H9 (cell line): Measurements from ENCODE around the gene ST8SIA6. TPM values are rescaled to one million over a fixed set of nuclear protein-coding genes. Genes with fewer than 3 reads are reported as not detected.

Experiments
- DNase-seq: peaks from one replicate; pipeline ENCODE4 v3.0.0-alpha.2; 2017
- H2AFZ ChIP-seq: one replicate; pipeline ENCODE4 v1.6.1; 2013; ENCODE audit warnings: mild to moderate bottlenecking, low read length, control low read depth, moderate library complexity
- H2AK5ac ChIP-seq: 2 replicates; pipeline ENCODE4 v1.6.1; 2013; ENCODE audit warnings: low read length, control low read depth, mixed read lengths; ENCODE audit not compliant: insufficient read length
- H2BK120ac ChIP-seq: one replicate; pipeline ENCODE4 v1.6.1; 2013; ENCODE audit warnings: low read depth, mild to moderate bottlenecking, low read length, control low read depth, inconsistent platforms; ENCODE audit not compliant: poor library complexity, severe bottlenecking
- H2BK12ac ChIP-seq: 2 replicates; pipeline ENCODE4 v1.6.1; 2013; ENCODE audit warnings: low read length, control low read depth, mixed read lengths, low read depth; ENCODE audit not compliant: insufficient read length
- H2BK15ac ChIP-seq: 2 replicates; pipeline ENCODE4 v1.6.1; 2013; ENCODE audit warnings: low read depth, low read length, control low read depth
- H2BK20ac ChIP-seq: one replicate; pipeline ENCODE4 v1.6.1; 2013; ENCODE audit warnings: low read depth, mild to moderate bottlenecking, low read length, control low read depth, inconsistent platforms; ENCODE audit not compliant: poor library complexity, severe bottlenecking
- H2BK5ac ChIP-seq: 2 replicates; pipeline ENCODE4 v1.6.1; 2013; ENCODE audit warnings: low read length, control low read depth, mixed read lengths; ENCODE audit not compliant: insufficient read length
- H3K14ac ChIP-seq: 2 replicates; pipeline ENCODE4 v1.6.1; 2013; ENCODE audit warnings: low read length, control low read depth; ENCODE audit not compliant: insufficient read depth
- H3K18ac ChIP-seq: 2 replicates; pipeline ENCODE4 v1.6.1; 2013; ENCODE audit warnings: low read depth, mild to moderate bottlenecking, mixed read lengths, low read length, control low read depth; ENCODE audit not compliant: insufficient read length
- H3K23ac ChIP-seq: 2 replicates; pipeline ENCODE4 v1.6.1; 2013; ENCODE audit warnings: low read length, control low read depth, mixed read lengths, low read depth; ENCODE audit not compliant: insufficient read length
- H3K23me2 ChIP-seq: 2 replicates; pipeline ENCODE4 v1.6.1; 2013; ENCODE audit warnings: low read depth, mild to moderate bottlenecking, mixed read lengths, low read length, control low read depth; ENCODE audit not compliant: insufficient read length, poor library complexity, severe bottlenecking
- H3K27ac ChIP-seq: 2 replicates; pipeline ENCODE4 v1.5.1; 2013; ENCODE audit warnings: low read length, control low read depth, mixed read lengths, low read depth; ENCODE audit not compliant: insufficient read length
- H3K27me3 ChIP-seq: 2 replicates; pipeline ENCODE4 v1.6.1; 2013; ENCODE audit warnings: low read length, control low read depth, inconsistent platforms; ENCODE audit not compliant: insufficient read depth
- H3K4ac ChIP-seq: 2 replicates; pipeline ENCODE4 v1.6.1; 2013; ENCODE audit warnings: low read depth, mild to moderate bottlenecking, control low read depth, inconsistent platforms, low read length, moderate library complexity
- H3K4me1 ChIP-seq: 2 replicates; pipeline ENCODE4 v1.6.1; 2013; ENCODE audit warnings: low read length, control low read depth, inconsistent platforms; ENCODE audit not compliant: insufficient read depth
- H3K4me2 ChIP-seq: 2 replicates; pipeline ENCODE4 v1.6.1; 2013; ENCODE audit warnings: low read length, control low read depth, mixed read lengths; ENCODE audit not compliant: insufficient read length, insufficient read depth
- H3K56ac ChIP-seq: 2 replicates; pipeline ENCODE4 v1.6.1; 2013; ENCODE audit warnings: low read depth, mild to moderate bottlenecking, mixed read lengths, low read length, control low read depth; ENCODE audit not compliant: insufficient read length
- H3K79me1 ChIP-seq: 2 replicates; pipeline ENCODE4 v1.6.1; 2013; ENCODE audit warnings: low read depth, mild to moderate bottlenecking, moderate library complexity, low read length, control low read depth, inconsistent platforms; ENCODE audit not compliant: insufficient read depth, poor library complexity, severe bottlenecking
- H3K79me2 ChIP-seq: 2 replicates; pipeline ENCODE4 v1.6.1; 2013; ENCODE audit warnings: low read length, control low read depth, inconsistent platforms; ENCODE audit not compliant: insufficient read depth
- H3K9ac ChIP-seq: 2 replicates; pipeline ENCODE4 v1.6.1; 2013; ENCODE audit warnings: low read length, control low read depth, mixed read lengths; ENCODE audit not compliant: insufficient read length; ENCODE audit errors: extremely low read depth
- H3K9me3 ChIP-seq: one replicate; pipeline ENCODE4 v1.6.1; 2013; ENCODE audit warnings: low read depth, low read length, inconsistent platforms; ENCODE audit not compliant: control insufficient read depth
- H3T11ph ChIP-seq: one replicate; pipeline ENCODE4 v1.6.1; 2013; ENCODE audit warnings: mild to moderate bottlenecking, low read length, control low read depth, inconsistent platforms
- H4K20me1 ChIP-seq: one replicate; pipeline ENCODE4 v1.6.1; 2013; ENCODE audit not compliant: control insufficient read depth, insufficient read length, insufficient read depth
- H4K5ac ChIP-seq: 2 replicates; pipeline ENCODE4 v1.6.1; 2013; ENCODE audit warnings: low read depth, mild to moderate bottlenecking, mixed read lengths, low read length, control low read depth; ENCODE audit not compliant: insufficient read length
- H4K8ac ChIP-seq: replicated peaks from 2 replicates; pipeline ENCODE4 v1.6.1; 2013; ENCODE audit warnings: low read length, control low read depth, mixed read lengths, low read depth; ENCODE audit not compliant: insufficient read length
- H4K91ac ChIP-seq: 2 replicates; pipeline ENCODE4 v1.6.1; 2013; ENCODE audit warnings: low read depth, mild to moderate bottlenecking, moderate library complexity, mixed read lengths, low read length, control low read depth; ENCODE audit not compliant: insufficient read length
- H3K27ac Mint-ChIP-seq, 3 experiments: 2 replicates in 2 of 3; 3 replicates in 1 of 3; pipeline ENCODE4 v1.8.0; 2020 to 2021; ENCODE audit warnings: mixed read lengths in 3 of 3, mild to moderate bottlenecking in 1 of 3, moderate library complexity in 1 of 3
- H3K27me3 Mint-ChIP-seq: 2 replicates; pipeline ENCODE4 v1.8.0; 2021; ENCODE audit warnings: low read depth, mild to moderate bottlenecking, moderate library complexity, mixed read lengths
- H3K36me3 Mint-ChIP-seq, 3 experiments: 2 replicates in 2 of 3; 3 replicates in 1 of 3; pipeline ENCODE4 v1.8.0; 2020 to 2021; ENCODE audit warnings: low read depth in 3 of 3, mixed read lengths in 3 of 3; ENCODE audit not compliant: insufficient read depth in 1 of 3
- H3K4me1 Mint-ChIP-seq, 2 experiments: 2 replicates each; pipeline ENCODE4 v1.8.0; 2020; ENCODE audit warnings: mixed read lengths in 2 of 2
- H3K4me3 Mint-ChIP-seq, 2 experiments: 2 replicates in 1 of 2; 3 replicates in 1 of 2; pipeline ENCODE4 v1.8.0; 2020 to 2021; ENCODE audit warnings: mild to moderate bottlenecking in 2 of 2, mixed read lengths in 2 of 2, moderate library complexity in 1 of 2
- H3K9me3 Mint-ChIP-seq, 2 experiments: 2 replicates in 1 of 2; 3 replicates in 1 of 2; pipeline ENCODE4 v1.8.0; 2020; ENCODE audit warnings: mild to moderate bottlenecking in 2 of 2, mixed read lengths in 2 of 2, moderate library complexity in 1 of 2
- WGBS: extraction: QIAGEN DNeasy Blood & Tissue Kit; methylation state at CpG from one replicate; pipeline ENCODE4 v1.1.7; 2013; ENCODE audit warnings: missing lambda C conversion rate, low lambda C conversion rate, mixed read lengths; ENCODE audit not compliant: insufficient read length; ENCODE audit errors: extremely low coverage; 5-methylcytosine and 5-hydroxymethylcytosine counted together
- total RNA-seq: library from RNA; stranded (reverse); gene quantifications from 2 replicates; pipeline ENCODE4 v1.2.1, GENCODE V29; 2021
- TF ChIP-seq, protein P1 (sequence below): fragments of 200-600 bp; sonication (generic); conservative IDR thresholded peaks from 3 replicates; pipeline ENCODE4 v1.8.0; 2021; ENCODE audit warnings: antibody characterized with exemption, mild to moderate bottlenecking

Gene ST8SIA6
- total RNA-seq, 1 experiment from 2014 or later = 0.37 TPM

DNA sequence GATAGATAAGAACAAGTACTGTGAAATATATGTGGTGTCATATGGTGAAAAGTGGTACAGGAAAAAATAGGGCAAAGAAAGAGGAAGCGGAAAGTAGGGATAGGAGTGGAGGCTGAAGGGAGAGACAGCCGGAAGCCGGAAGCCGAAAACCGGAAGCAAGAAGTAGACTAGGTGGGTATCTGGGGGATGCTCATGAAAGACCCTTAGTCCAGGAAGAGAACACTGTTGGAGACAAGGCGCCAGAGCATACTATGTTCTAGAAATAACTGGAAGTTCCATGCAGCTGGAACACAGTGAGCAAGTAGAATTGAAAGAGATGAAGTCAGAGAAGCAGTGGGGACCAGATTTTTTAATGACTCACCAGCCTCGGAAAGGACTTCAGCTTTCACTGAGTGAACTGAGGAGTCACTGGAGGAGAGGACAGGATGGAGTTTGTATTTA, 22.5 kb downstream of the ST8SIA6 start:
- H4K5ac ChIP-seq = no peak overlapping the region
- 0 out of 2 replicates have a peak, but pooled peaks cover 3% of the 10 kb centered on the region for H3K4me1 ChIP-seq
- no peak overlapping the region for H3K27ac ChIP-seq
- H3K23me2 ChIP-seq = no peaks in the 10 kb centered on the region
- H3K9me3 ChIP-seq = no peaks in the 10 kb centered on the region
- H3K4me1 Mint-ChIP-seq = peaks cover 15 to 16% of the 10 kb centered on the region in 2 experiments
- no peak overlapping the region for H3K27ac Mint-ChIP-seq
- H3K4ac ChIP-seq = no peak overlapping the region
- no peak overlapping the region for H2AFZ ChIP-seq
- TF ChIP-seq, protein P1, sequence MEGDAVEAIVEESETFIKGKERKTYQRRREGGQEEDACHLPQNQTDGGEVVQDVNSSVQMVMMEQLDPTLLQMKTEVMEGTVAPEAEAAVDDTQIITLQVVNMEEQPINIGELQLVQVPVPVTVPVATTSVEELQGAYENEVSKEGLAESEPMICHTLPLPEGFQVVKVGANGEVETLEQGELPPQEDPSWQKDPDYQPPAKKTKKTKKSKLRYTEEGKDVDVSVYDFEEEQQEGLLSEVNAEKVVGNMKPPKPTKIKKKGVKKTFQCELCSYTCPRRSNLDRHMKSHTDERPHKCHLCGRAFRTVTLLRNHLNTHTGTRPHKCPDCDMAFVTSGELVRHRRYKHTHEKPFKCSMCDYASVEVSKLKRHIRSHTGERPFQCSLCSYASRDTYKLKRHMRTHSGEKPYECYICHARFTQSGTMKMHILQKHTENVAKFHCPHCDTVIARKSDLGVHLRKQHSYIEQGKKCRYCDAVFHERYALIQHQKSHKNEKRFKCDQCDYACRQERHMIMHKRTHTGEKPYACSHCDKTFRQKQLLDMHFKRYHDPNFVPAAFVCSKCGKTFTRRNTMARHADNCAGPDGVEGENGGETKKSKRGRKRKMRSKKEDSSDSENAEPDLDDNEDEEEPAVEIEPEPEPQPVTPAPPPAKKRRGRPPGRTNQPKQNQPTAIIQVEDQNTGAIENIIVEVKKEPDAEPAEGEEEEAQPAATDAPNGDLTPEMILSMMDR = no peak
- peaks cover 0 to 3% of the 10 kb centered on the region in 2 experiments; a peak in 1 of 5 replicates for H3K9me3 Mint-ChIP-seq
- peaks cover 0 to 4% (median 2%) of the 10 kb centered on the region in 3 experiments; a peak in 4 of 7 replicates for H3K36me3 Mint-ChIP-seq
- no CpG with 5 or more reads among the region's 7 CpGs for WGBS
- H3K4me2 ChIP-seq = no peak overlapping the region
- DNase-seq = no peak
- H3K27me3 Mint-ChIP-seq = no peaks in the 10 kb centered on the region
- H4K91ac ChIP-seq = no peak overlapping the region
- H2BK15ac ChIP-seq = no peak overlapping the region
- no peak overlapping the region for H3K18ac ChIP-seq
- H2BK5ac ChIP-seq = no peak overlapping the region
- no peak overlapping the region for H3K14ac ChIP-seq
- no peak overlapping the region for H3K9ac ChIP-seq
- no peak overlapping the region for H3T11ph ChIP-seq
- no peaks in the 10 kb centered on the region for H3K79me1 ChIP-seq
- H2BK120ac ChIP-seq = no peak overlapping the region
- no peak overlapping the region for H2AK5ac ChIP-seq
- H2BK20ac ChIP-seq = no peak overlapping the region
- H3K23ac ChIP-seq = no peak overlapping the region
- no peaks in the 10 kb centered on the region for H3K79me2 ChIP-seq
- H2BK12ac ChIP-seq = no peak overlapping the region
- no peaks in the 10 kb centered on the region for H3K27me3 ChIP-seq
- H3K56ac ChIP-seq = no peak overlapping the region
- no peak overlapping the region for H3K4me3 Mint-ChIP-seq
- no peaks in the 10 kb centered on the region for H4K20me1 ChIP-seq
- no peak overlapping the region for H4K8ac ChIP-seq
